ENCODE results near the gene SDR42E2. TPM values are rescaled to one million over a fixed set of nuclear protein-coding genes. Genes with fewer than 3 reads are reported as not detected.

The SDR42E2 gene
- total and polyA plus RNA-seq, 2 donors (not counting 1 experiment from before 2014, with no cell fraction given) = 0.12 to 0.62 TPM

- Mint-ChIP-seq H3K4me3 (peak overlapping the region; percentile 99), H3K27ac (peak overlapping the region; percentile 100), H3K9me3 (ENCODE audit: insufficient read depth) (peaks cover 7% of the 10 kb centered on the region), H3K27me3 (no peaks in the 10 kb centered on the region), H3K4me1 (peaks cover 47% of the 10 kb centered on the region)
- TF ChIP-seq EZH2 (IDR thresholded peaks at IDR 0.05; ENCODE audit: borderline replicate concordance, insufficient read depth, low read depth, low read length, poor library complexity, severe bottlenecking) (no peak), CTCF (IDR thresholded peaks at IDR 0.05) (no peak)
- ATAC-seq (ENCODE audit: low read depth) (no peak), DNase-seq (no peak)
- H3K4me1 ChIP-seq (ENCODE audit: control insufficient read depth in 2 of 2, insufficient read depth in 2 of 2, low read length in 2 of 2) = peaks cover 34 to 41% of the 10 kb centered on the region in 2 donors
- H3K27me3 ChIP-seq (replicated peaks in 1 of 4; ENCODE audit: control extremely low read depth in 1 of 4, control insufficient read depth in 3 of 4, insufficient read depth in 4 of 4, low read length in 3 of 4) = no peaks in the 10 kb centered on the region
- ChIA-PET CTCF (interaction anchor here (0.6 to 7.0 kb wide), 15 partner anchors 9 to 247 kb away, joined by 3 to 97 read pairs (median 9); partner anchors contain the start of genes EEF2K, MOSMO, PDZD9 and POLR3E), POLR2A (interaction anchor here (0.6 to 5.0 kb wide), 11 partner anchors 16 to 370 kb away, joined by 3 to 28 read pairs (median 7); partner anchors contain the start of genes EEF2K, MOSMO and POLR3E)
- peak overlapping the region; percentile 71 for H3K9ac ChIP-seq (ENCODE audit: low read length)
- no peaks in the 10 kb centered on the region for H4K20me1 ChIP-seq (ENCODE audit: control insufficient read depth, insufficient read depth, low read length, poor library complexity, severe bottlenecking)
- no peaks in the 10 kb centered on the region for H3K79me2 ChIP-seq (ENCODE audit: control insufficient read depth, insufficient read depth, low read length)
- WGBS (ENCODE audit: insufficient coverage) = 2% methylated on average over 8 of the region's 18 CpGs
- peak overlapping the region; percentile 88 for H3K4me2 ChIP-seq (replicated peaks; ENCODE audit: low read depth, low read length, poor library complexity, severe bottlenecking)
- intact Hi-C loops (cut with micrococcal nuclease) = loop anchor here (1.0 to 10.0 kb wide), 8 partner anchors 108 to 1449 kb away; partner anchors contain the start of genes CDR2, DCUN1D3, LYRM1 and METTL9
- H3K9me3 ChIP-seq (ENCODE audit: control extremely low read depth in 1 of 3, control insufficient read depth in 2 of 3, insufficient read depth in 1 of 3, low read length in 2 of 3) = peaks cover 0 to 4% (median 0%) of the 10 kb centered on the region in 3 donors
- peak overlapping the region; percentile 31 to 70 (median 56) for H3K4me3 ChIP-seq (ENCODE audit: control extremely low read depth in 1 of 5, extremely low read depth in 1 of 5, insufficient read depth in 1 of 5, low read depth in 2 of 5, low read length in 4 of 5)
- H2AFZ ChIP-seq (ENCODE audit: insufficient read depth, low read depth, low read length, poor library complexity, severe bottlenecking) = peak overlapping the region; percentile 48
- H3K27ac ChIP-seq (ENCODE audit: low read length in 2 of 2) = peak overlapping the region; percentile 96 to 100
- H3K36me3 ChIP-seq (replicated peaks in 1 of 2; ENCODE audit: control extremely low read depth in 1 of 2, control insufficient read depth in 1 of 2, extremely low read depth in 1 of 2, insufficient read depth in 2 of 2, low read length in 1 of 2) = no peaks in the 10 kb centered on the region
Measured at GRCh38 chr16:22189473-22190080, 27.3 kb downstream of the SDR42E2 start.
